HG03521 (cell line): ENCODE results near the gene PLCB2.

Source experiments
- ATAC-seq: cut with Tn5 transposase; IDR thresholded peaks from one replicate; pipeline ENCODE4 v1.9.1; 2021; ENCODE audit warnings: mild to moderate bottlenecking, moderate library complexity; ENCODE audit not compliant: unreplicated experiment

PLCB2 gene

GRCh38 chr15:40240619-40241221 lies 67.0 kb downstream of the PLCB2 start:
- no peak for ATAC-seq

- no peak for ATAC-seq
These were observed 67.8 kb downstream of the PLCB2 start for GRCh38 chr15:40239693-40240618.

DNA sequence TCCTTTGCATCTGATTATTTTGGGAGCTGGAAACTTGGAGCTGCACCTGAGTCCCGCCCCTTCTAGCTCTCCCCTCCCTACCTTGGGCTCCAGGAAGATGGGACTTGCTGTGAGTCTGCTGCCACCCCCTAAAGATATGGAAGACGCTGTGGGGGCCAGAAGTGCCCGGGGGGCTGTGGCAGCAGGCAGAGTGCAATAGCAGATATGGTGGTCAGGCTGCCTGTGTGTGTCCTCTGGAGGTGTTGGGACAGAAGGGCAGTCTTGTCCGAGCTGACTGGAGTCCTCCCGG lies 68.4 kb downstream of the PLCB2 start:
- ATAC-seq, result no peak

GRCh38 chr15:40238532-40239403 lies 69.0 kb downstream of the PLCB2 start, which contains the start of gene PAK6:
PAK6 (plus strand) TSS chr15:40239063; CDS start chr15:40264786, 25,723 bp downstream.
- ATAC-seq, result no peak
